Activated T-cell treated with anti-CD3 and anti-CD28 coated beads, Interleukin-2, amount 50 U/mL, for 24 hours (primary cell): ENCODE results near the gene PRIMA1.

Experiments used
- DNase-seq: peaks from one replicate; pipeline ENCODE4 v3.0.0-alpha.2; 2020
- H3K27ac Mint-ChIP-seq: 2 replicates; pipeline ENCODE4 v1.8.0; 2020; ENCODE audit warnings: mild to moderate bottlenecking, mixed read lengths
- H3K27me3 Mint-ChIP-seq: 2 replicates; pipeline ENCODE4 v1.8.0; 2020; ENCODE audit warnings: mixed read lengths
- H3K36me3 Mint-ChIP-seq: 2 replicates; pipeline ENCODE4 v1.8.0; 2020; ENCODE audit warnings: low read depth, mixed read lengths
- H3K4me1 Mint-ChIP-seq: 2 replicates; pipeline ENCODE4 v1.8.0; 2020; ENCODE audit warnings: low read depth, mixed read lengths
- H3K4me3 Mint-ChIP-seq: 2 replicates; pipeline ENCODE4 v1.8.0; 2020; ENCODE audit warnings: mild to moderate bottlenecking, moderate library complexity, mixed read lengths
- H3K9me3 Mint-ChIP-seq: 2 replicates; pipeline ENCODE4 v1.8.0; 2020; ENCODE audit warnings: mixed read lengths

Gene PRIMA1

DNA sequence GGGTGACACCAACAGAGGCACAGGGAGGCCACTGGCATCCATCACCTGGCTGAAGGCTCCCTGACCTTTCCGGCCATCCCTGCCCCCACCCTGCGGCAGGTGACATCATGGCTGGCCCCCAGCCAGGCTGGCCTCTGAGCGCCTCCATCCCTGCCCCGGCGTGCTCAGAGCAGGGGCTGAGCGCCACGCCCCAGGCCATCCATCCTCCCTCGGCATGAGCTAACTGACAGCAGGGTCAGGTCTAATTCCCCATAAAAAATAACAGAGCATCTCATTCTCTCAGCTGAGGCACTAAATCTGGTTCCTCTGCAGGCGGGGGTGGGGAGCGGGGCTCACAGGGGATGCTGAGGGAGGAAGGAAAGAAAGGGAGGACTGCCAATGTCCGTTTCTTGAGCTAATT is 50.7 kb downstream of the PRIMA1 start:
- Mint-ChIP-seq H3K27me3 (no peaks in the 10 kb centered on the region), H3K9me3 (no peaks in the 10 kb centered on the region), H3K4me3 (no peak overlapping the region), H3K27ac (no peak overlapping the region), H3K36me3 (no peaks in the 10 kb centered on the region), H3K4me1 (no peaks in the 10 kb centered on the region)
- DNase-seq, result no peak

DNA sequence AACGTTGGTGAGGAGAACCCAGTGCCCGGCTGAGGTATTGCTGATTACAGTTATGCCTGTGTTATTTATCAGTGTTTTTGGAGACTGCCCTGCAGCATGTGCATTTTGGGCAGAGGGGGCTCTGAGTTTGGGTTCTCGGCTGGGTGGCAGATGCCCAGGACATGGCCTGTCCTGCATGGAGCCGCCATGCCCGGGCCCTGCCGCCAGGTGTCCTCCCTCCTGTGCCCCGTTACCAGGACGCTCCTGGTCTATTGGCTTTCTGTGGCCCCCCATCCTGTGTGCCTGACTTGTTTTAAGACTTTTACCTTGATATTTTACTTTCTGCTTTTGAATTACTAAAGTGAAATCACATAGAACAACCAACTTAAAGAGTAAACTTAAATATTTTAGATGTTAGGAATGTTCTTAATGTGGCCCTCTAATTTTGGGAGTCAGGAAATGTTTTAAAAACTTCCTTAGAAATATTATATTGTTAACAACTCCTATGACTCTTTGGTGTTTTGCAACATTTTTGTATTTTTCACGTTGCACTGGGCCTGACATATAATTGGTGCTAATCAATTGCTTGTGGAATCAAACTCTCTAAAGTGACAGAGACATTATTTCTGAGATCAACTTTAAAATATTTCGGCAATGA is 51.8 kb downstream of the PRIMA1 start:
- no peak for DNase-seq
- Mint-ChIP-seq H3K27ac (no peak overlapping the region), H3K4me3 (no peak overlapping the region), H3K4me1 (no peaks in the 10 kb centered on the region), H3K27me3 (no peaks in the 10 kb centered on the region), H3K9me3 (no peaks in the 10 kb centered on the region), H3K36me3 (no peaks in the 10 kb centered on the region)

DNA sequence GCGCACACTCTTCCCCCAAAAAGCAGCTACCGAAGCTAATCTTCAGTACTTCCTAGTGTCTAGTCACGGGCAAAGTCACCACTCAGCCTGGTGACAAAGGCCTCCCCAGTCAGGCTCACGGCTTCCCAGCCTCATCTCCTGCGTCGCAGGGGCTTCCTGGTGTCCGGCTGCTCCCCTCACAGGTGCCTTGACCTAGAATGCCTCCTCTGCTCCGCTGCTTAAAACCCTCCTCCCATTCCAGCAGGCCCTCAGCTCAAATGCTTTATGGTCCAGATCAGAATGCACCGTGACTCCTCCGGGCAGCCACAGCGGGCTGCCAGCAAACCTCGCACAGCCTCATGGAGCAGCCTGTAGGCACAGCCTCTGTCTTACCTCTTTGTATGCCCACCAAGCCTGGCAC is 53.1 kb downstream of the PRIMA1 start:
- no peaks in the 10 kb centered on the region for H3K9me3 Mint-ChIP-seq
- no peak for DNase-seq
- H3K4me1 Mint-ChIP-seq, result no peaks in the 10 kb centered on the region
- H3K27me3 Mint-ChIP-seq, result no peaks in the 10 kb centered on the region
- H3K36me3 Mint-ChIP-seq, result no peaks in the 10 kb centered on the region
- no peak overlapping the region for H3K27ac Mint-ChIP-seq
- no peak overlapping the region for H3K4me3 Mint-ChIP-seq

DNA sequence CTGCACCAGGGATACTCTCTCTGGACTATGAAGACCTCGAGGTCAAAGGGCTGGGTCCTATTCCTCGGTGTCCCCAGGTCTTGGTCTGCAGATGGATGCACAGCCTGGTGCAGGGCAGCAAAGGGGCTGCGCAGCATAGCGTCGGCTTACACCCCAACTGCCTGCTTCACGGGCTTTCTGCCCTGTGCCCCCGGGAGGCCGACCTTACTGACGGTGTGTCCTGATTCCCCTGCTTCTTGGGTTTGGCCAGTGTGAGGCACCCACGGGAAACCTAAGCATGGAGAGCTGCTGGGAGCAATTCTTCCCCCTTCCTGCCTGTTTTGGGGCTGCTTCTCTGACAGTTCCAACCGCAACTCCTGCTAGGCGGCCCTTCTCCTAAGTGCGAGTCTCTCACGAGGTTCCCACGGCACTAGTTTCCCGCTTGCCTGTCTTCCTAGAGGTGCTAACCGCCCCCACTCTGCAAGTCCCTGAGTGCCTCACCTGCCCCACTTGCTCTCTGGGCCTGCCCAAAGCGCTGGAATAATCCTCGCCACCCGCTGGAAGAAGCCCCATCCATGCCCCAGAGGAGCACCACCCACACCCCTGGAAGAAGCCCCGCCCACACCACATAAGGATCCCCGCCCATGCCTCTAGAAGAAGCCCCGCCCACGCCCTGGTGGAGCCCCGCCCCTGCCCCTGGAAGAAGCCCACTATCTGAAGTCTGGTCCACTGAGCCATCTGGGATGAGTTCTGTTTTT is 54.0 kb downstream of the PRIMA1 start:
- Mint-ChIP-seq H3K27me3 (no peaks in the 10 kb centered on the region), H3K27ac (no peak overlapping the region), H3K36me3 (no peaks in the 10 kb centered on the region), H3K9me3 (no peaks in the 10 kb centered on the region), H3K4me3 (no peak overlapping the region), H3K4me1 (no peaks in the 10 kb centered on the region)
- DNase-seq, result no peak

DNA sequence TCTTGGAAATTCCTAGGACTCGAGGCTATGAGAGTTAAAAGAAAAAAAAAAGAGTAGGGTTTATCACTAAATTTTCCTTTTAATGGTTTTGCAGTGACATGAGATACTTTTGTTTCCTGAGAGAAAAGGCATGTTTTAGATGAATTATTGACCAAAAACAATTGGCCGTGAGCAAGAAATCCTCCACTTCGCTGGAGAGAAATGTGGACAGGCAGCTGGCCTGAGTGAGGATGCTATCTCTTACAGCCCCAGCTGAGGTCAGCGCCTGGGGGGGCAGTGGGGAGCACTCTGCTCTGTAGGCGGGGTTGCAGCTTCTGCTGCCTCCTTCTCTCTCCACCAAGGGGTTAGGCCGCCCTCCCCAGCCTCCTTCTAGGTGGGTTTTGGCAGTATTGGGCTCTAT is 54.7 kb downstream of the PRIMA1 start:
- H3K27ac Mint-ChIP-seq, result no peak overlapping the region
- H3K36me3 Mint-ChIP-seq, result no peaks in the 10 kb centered on the region
- H3K4me3 Mint-ChIP-seq, result no peak overlapping the region
- H3K9me3 Mint-ChIP-seq, result no peaks in the 10 kb centered on the region
- no peaks in the 10 kb centered on the region for H3K27me3 Mint-ChIP-seq
- no peaks in the 10 kb centered on the region for H3K4me1 Mint-ChIP-seq
- no peak for DNase-seq

DNA sequence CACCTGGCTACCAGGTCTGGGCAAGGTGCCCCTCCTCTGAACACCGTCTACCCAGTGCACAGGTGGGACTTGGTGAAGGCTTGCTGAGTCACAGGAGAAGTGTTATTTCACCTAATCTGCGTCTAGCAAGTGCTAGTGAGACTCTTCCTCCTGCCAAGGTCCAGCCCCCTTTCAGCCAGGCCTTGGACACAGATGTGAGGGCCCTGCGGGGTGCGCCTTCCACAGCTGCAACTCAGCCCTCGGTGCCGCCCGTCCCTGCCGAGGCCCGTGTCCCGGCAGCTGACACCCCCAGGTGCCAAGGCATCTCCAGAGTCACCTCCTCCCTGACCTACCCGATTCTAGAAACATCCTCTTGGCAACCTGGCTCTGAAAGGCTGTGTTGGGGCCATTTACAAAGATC is 55.1 kb downstream of the PRIMA1 start:
- Mint-ChIP-seq H3K4me1 (no peaks in the 10 kb centered on the region), H3K4me3 (no peak overlapping the region), H3K9me3 (no peaks in the 10 kb centered on the region), H3K36me3 (no peaks in the 10 kb centered on the region), H3K27me3 (no peaks in the 10 kb centered on the region), H3K27ac (no peak overlapping the region)
- no peak for DNase-seq

DNA sequence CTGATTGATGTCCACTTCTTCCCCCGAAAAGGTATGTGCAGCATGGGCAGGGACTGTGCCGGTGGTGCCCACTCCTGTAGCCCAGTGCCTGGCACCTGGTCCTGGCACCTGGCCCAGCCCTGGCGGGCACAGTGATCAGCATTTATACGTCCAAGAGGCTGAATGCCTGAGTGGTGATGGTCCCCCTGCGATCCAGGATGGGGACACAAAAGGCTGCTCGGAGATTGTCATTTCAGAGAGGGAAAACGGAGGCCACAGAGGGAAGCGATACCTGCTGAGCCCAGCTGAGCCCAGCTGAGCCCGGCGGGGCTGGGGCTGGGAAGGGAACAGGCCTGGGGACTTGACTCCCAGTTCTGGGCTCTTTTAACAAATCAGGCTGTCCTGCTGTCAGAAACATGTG is 55.8 kb downstream of the PRIMA1 start:
- Mint-ChIP-seq H3K36me3 (no peaks in the 10 kb centered on the region), H3K27me3 (no peaks in the 10 kb centered on the region), H3K27ac (no peak overlapping the region), H3K4me3 (no peak overlapping the region), H3K9me3 (no peaks in the 10 kb centered on the region), H3K4me1 (no peaks in the 10 kb centered on the region)
- no peak for DNase-seq

DNA sequence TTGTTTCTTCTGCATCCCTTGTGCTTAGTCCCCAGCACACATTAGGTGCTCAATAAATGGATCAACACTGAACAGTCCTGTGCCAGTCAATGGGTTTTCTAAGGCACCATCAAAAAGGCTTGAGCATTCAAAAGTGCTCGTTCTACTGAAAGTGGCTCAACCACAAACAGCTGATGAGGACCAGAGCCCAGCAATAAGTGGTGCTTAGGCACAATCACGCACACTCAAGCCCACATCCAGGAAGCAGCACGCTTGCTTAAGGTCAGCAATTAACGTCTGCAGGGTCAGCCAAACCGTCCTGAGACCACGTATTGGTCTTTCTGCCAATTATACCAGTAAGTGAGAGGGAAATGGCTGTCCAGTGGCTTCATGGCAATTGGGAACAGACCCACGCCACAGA is 56.5 kb downstream of the PRIMA1 start:
- no peak for DNase-seq
- no peaks in the 10 kb centered on the region for H3K36me3 Mint-ChIP-seq
- no peak overlapping the region for H3K27ac Mint-ChIP-seq
- no peaks in the 10 kb centered on the region for H3K9me3 Mint-ChIP-seq
- no peaks in the 10 kb centered on the region for H3K4me1 Mint-ChIP-seq
- no peak overlapping the region for H3K4me3 Mint-ChIP-seq
- H3K27me3 Mint-ChIP-seq, result no peaks in the 10 kb centered on the region

DNA sequence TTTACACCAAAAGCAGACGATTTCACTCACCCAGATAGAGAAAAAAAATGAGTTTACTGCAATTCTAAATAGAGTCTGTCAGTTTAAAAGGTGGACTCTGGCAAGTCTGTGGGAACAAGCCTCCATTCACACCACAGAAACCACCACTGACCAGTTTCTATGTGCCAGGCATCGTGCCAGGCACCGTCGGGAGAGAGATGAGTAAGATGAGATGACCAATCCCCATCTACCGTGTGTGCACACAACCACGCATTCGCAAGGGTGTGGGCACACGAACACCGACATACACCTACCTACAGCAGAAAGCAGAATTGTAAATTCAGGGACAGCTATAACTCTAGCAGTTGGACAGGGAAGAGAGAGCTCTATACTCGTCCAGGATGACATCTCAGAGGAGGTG is 58.3 kb downstream of the PRIMA1 start:
- Mint-ChIP-seq H3K36me3 (no peaks in the 10 kb centered on the region), H3K9me3 (no peaks in the 10 kb centered on the region), H3K27me3 (no peaks in the 10 kb centered on the region), H3K4me3 (no peak overlapping the region), H3K4me1 (no peaks in the 10 kb centered on the region), H3K27ac (no peak overlapping the region)
- no peak for DNase-seq

DNA sequence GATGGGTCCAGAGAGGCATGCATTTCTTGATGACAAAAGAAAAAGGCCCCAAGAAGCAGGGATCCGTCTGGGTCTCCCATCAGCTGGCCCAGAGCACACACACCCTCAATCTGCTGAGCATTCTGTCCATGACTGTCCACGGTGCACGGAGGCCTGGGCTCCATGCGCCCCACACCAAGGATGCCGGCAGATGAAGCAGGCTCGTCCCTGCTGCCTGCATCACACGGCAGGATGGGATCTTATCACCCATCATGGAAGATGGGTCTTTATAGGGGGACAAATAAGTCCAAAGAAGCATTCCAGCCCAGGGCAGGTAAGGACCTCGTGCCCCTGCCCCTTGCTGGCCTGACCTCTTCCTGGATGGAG is 59.7 kb downstream of the PRIMA1 start:
- Mint-ChIP-seq H3K4me1 (no peaks in the 10 kb centered on the region), H3K27ac (no peak overlapping the region), H3K27me3 (no peaks in the 10 kb centered on the region), H3K4me3 (no peak overlapping the region), H3K9me3 (no peaks in the 10 kb centered on the region), H3K36me3 (no peaks in the 10 kb centered on the region)
- DNase-seq, result no peak

DNA sequence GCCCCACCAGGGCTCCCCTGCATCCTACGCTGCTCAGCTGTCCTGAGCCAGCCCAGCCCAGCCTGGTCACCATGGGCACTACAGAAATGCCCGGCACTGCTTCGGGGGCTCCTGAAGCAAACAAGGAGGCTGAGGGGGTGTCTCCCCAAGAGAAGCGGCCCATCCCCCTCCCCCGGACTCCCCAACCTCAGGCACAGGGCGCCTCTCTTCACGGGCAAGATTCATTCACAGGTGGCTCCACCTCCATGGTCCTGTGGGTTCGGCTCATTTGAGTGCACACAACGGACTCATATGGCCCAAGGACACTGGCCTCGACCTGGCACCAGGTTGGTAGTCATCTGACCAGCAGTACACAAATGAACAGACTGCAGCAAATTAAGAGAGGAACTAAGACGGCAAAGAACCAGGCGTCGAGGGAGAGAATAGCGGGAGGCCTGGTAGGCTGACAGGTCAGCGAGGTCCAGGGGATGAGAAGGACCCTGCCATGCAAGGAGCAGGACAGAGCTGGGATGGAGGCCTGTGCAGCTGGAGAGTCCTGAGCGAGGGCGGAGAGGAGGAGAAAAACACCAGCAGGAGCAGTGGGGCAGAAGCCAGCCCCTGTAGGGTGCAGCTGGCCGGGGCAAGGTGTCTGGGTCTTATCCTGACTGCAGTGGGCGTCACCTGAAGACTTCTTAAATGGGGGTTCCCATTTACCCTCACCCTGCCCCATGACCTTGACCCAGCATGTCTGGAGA is 60.2 kb downstream of the PRIMA1 start:
- Mint-ChIP-seq H3K9me3 (no peaks in the 10 kb centered on the region), H3K4me3 (no peak overlapping the region), H3K27ac (no peak overlapping the region), H3K27me3 (no peaks in the 10 kb centered on the region), H3K4me1 (no peaks in the 10 kb centered on the region), H3K36me3 (no peaks in the 10 kb centered on the region)
- no peak for DNase-seq

DNA sequence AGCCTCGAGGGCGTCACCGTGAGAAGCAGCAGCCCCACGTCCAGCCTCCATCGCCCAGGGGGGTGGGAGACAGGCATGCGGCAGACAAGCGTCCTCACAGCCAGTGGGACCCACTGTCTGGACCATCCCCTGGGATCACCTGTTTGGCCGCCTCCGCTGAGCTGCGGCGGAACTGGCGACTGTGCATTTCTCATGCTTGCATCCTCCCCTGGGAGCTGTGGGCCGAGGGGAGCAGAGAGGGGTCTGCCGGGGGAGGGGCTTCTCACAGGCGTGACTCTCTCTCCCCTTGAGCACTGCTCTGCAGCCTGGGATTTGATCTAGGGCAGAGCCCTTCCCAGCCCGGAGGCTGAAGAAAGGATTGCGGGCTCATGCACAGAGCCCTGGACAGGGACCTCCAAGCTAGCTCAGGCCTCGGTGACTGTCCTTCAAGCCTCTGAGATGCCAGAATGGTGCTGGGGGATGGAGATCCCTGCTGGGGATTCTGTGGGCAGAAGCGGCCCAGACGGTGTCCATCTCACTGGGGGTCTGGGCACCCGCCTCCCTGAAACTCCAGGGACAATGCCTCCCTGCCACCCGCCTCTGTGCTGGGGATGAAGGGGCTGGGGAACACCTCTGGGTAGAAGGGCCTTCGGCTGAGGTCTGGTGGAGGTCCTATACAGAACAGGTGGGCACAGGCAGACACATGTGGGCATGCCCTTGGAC is 61.1 kb downstream of the PRIMA1 start:
- Mint-ChIP-seq H3K27ac (no peak overlapping the region), H3K27me3 (no peaks in the 10 kb centered on the region), H3K9me3 (no peaks in the 10 kb centered on the region), H3K36me3 (no peaks in the 10 kb centered on the region), H3K4me1 (no peaks in the 10 kb centered on the region), H3K4me3 (no peak overlapping the region)
- no peak for DNase-seq

DNA sequence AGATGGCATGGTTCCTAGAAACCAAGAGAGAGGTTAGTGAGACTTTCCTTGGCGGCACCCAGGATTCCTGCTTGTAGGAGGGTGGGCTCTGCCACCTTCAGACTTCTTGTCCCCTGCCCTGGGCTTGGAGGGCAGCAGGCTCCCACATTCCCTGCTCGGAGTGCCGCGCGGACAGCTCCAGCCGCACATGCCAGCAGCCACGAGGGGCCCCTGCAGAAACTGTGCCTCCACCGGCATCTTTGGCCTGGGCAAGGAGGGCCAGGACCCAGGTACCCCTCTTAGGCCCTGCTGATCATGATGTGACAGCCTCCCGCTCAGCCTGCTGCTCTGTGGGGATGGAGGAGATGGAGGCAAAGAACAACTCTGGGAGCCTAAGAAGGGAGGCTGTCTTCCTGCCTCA is 62.3 kb downstream of the PRIMA1 start:
- no peak overlapping the region for H3K4me3 Mint-ChIP-seq

DNA sequence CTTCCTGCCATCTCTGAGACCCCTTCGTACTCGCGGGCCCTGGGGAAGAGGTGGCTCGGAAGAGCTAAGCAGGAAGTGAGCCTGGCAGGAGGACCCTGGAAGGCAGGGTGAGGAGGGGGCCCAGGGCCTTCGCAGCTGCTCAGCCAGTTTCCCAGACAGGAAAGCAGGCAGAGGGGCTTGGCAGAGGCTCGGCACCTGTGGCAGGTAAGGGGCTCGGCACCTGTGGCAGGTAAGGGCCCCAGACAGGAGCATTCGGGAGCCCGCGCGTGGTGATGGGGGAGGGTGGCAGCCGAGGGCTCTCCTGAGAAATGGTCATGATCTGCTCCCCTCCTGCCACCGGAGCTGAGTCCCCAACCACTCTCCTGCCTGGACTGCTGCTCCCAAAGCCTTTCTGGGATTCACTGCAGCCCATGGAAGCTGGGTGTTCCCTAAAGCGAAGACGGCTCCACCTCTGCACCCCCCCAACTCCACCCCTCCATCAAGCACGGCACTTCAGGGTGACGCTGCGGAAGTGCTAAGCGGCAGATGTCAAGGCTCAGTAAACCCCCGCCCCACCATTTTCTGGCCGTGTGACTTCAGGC is 63.2 kb downstream of the PRIMA1 start:
- no peak for DNase-seq
- Mint-ChIP-seq H3K27me3 (no peaks in the 10 kb centered on the region), H3K36me3 (no peaks in the 10 kb centered on the region), H3K27ac (no peak overlapping the region), H3K4me3 (no peak overlapping the region), H3K9me3 (no peaks in the 10 kb centered on the region), H3K4me1 (no peaks in the 10 kb centered on the region)

More for the DNA sequence above, 62.3 kb downstream of the PRIMA1 start:
- Mint-ChIP-seq H3K4me1 (no peaks in the 10 kb centered on the region), H3K27ac (no peak overlapping the region), H3K36me3 (no peaks in the 10 kb centered on the region), H3K9me3 (no peaks in the 10 kb centered on the region), H3K27me3 (no peaks in the 10 kb centered on the region)
- no peak for DNase-seq
